HG02852 (cell line): ENCODE measurements around the gene ABTB1.

Source experiments
- ATAC-seq: cut with Tn5 transposase; IDR thresholded peaks from one replicate; pipeline ENCODE4 v1.9.1; 2021; ENCODE audit warnings: mild to moderate bottlenecking, moderate library complexity; ENCODE audit not compliant: unreplicated experiment

Gene ABTB1

DNA sequence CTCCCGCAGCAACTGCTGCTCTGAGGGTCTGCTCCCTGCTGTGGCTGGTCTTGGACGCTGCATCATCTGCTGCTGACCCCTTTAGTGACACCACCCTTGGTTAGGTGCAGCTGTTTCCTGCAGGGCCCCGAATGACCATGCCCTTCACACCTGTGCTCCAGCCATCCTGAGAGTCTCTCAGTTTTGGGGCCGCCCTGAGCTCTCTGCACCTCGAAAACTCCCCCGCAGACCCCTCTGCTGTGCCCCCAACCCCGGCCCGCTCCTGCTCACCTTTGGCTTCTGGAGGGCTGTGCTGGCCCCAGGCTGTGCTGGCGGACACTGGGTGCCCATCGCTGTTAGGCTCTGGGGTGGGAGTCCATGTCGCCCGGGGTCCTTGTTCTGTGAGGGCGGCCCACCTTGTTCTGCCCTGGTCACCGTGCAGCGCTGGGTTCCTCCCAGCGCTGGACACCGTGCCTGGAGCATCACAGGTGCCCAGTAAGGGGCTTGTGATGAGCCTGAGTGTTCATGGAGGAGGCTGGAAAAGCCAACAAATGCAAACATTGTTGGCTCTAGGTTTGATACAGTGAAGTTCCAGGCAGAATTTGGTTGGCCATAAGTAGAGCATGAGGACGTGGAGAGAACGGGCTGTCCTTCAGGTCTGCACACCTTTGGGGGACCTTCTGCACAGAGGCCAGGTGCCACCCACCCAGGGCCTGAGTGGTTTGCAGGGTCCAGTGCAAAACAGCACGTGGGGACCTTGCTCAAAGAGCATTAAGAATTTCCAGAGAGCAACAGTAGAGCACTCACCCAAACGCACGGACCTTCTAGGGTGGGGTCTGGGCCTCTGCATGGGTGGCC is 12.3 kb downstream of the ABTB1 start:
- ATAC-seq = no peak

DNA sequence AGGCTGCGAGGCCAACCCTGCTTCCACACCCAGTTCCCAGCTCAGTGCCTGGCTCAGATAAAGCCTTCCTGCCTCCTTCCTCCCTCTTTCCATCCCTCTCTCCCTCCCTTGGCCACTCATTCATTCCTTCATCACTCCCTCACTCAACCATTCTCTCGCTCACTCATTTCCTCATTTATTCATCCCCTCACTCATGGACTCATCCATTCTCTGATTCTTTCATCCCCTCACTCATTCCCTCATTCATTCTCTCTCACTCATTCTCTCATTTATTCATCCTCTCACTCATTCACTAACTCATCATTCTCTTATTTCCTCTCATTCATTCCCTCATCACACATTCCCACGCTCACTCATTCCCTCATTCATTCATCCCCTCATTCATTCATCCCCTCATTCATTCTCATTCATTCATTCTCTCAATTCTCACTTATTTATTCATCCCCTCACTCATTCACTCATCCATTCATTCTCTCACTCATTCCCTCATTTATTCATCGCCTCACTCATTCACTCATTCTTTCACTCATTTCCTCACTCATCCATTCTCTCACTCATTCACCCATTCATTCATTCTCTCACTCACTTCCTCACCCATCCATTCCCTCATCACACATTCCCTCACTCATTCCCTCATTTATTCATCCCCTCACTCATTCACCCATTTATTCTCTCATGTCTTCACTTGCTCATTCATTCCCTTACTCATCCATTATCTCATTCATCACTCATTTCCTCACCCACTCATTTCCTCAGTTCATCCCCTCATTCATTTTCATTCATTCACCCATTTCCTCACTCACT is 13.2 kb downstream of the ABTB1 start:
- ATAC-seq = no peak

DNA sequence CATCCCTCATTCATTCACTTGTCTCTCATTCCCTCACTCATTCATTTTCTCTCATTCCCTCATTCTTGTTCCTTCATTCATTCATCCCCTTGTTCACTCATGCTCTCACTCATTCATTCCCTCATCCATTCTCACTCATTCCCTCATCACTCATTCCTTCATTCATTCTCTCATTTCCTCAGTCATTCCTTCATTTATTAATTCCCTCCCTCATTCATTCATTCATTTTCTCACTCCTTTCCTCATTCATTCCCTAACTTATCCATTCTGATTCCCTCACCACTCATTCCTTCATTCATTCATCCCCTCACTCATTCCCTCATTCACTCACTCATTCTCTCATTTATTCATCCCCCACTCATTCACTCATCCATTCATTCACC is 13.8 kb downstream of the ABTB1 start:
- no peak for ATAC-seq

DNA sequence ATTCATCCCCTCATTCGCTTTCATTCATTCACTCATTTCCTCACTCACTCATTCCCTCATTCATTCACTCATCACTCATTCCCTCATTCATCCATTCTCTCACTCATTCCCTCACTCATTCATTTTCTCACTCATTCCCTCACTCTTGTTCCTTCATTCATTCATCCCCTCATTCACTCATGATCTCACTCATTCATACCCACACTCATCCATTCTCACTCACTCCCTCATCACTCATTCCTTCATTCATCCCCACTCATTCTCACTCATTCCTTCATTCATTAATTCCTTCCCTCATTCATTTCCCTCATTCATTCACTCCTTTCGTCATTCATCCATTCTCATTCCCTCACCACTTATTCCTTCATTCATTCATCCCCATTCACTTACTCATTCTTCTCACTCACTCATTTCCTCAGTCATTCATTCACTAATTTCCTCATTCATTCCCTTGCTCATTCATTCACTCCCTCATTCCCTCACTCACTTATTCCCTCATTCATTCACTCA is 14.5 kb downstream of the ABTB1 start:
- ATAC-seq = no peak

DNA sequence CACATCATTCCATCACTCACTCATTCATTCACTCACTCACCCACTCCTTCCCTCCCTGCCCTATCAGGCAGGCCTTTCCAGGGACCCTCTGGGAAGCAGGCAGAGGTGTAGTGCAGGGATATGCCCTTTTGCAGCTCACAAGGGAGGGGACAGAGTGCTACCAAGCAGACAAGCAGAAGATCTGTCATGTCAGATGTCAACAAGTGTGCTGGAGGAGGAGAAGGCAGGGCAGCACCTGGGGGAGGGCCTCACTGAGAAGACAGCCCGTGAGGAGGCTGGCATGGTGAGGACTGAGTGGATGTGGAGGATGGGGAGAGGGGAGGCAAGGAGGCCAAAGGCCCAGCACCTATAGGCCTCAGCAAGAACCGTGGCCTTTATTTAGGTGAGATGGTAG is 15.3 kb downstream of the ABTB1 start:
- no peak for ATAC-seq

DNA sequence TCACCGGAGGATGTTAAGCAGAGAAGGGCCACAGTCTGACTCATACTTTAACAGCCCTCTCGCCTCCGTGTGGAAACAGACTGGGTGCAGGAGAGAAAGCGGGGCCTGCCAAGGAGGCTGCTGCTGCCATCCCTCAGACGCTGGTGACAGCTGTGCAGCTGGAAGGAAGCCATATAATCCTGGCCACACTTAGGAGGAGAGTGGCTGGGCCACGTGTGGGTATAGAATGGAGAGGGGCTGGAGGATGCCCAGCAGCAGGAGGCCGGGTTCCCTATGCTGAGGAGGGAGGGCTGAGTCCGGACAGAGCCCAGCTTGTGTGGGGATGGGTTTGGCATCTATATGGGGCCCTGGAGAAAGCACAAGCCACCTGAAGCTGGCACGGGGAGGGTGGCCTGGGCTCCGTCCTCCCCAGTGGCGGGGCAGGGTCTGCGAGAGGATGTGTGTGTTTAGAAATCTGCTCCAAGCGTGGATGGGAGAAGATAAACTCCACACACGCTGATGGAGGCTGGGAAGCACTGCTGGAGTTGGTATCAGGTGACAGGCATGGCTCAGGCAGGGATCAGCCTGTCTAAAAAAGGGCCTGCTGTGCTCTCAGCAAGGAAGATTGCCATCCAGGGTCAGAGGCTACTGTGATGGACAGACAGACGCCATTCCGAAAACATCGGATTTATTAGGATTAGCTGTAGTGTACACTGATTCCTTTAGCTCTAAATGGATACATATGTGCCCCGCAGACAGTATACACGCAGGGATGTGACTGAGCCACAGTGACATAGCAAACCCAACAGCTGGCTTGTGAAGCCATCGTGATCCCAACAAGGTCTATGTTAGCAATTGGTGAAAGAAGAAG is 15.9 kb downstream of the ABTB1 start:
- no peak for ATAC-seq

DNA sequence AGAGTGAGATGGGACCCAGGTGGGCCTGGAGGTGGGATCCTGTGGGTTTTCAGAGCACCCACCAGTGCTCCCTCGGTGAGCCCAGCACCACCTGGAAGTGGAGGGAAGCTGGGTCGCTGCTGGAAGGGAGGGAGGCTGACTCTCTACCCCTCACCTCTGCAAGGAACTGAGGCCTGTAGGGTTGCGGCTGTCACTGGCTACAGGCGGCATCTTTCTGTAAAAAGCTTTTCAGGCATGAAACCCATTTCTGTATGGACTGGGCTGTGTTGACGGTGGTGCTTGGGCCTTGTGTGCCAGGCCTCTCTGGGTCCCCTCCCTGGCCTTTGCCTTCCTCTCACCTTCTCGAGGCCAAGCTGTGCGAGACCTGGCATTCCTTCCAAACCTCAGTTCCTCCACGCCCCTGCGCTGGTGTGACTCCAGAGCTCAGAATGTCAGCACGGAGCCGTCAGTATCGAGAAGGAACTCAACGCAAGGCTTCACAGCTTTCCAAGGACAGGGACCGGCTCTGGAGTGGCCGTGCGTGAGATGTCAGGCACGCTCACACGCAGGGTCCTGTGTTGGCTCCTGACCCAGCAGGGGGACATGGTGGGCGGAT is 16.6 kb downstream of the ABTB1 start:
- no peak for ATAC-seq

DNA sequence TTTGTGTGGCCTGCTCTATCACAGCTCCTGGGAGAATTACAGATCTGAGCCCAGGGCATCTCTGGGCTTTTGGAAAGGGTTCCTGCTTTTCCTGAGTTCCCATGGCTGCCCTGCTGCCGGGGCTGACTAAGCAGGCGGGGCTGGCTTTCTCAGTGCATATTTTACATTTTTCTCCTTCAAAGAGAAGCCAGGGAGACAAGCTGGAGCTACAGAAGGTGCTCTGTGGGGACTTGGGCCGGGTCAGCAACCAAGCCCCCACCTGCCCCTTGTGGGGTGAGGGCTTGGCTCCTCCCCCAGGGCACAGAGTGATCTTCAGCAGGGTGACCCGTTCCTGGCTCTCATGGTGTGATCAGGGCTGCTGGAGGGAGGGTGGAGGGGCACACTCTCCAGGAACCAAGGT is 17.4 kb downstream of the ABTB1 start:
- no peak for ATAC-seq

DNA sequence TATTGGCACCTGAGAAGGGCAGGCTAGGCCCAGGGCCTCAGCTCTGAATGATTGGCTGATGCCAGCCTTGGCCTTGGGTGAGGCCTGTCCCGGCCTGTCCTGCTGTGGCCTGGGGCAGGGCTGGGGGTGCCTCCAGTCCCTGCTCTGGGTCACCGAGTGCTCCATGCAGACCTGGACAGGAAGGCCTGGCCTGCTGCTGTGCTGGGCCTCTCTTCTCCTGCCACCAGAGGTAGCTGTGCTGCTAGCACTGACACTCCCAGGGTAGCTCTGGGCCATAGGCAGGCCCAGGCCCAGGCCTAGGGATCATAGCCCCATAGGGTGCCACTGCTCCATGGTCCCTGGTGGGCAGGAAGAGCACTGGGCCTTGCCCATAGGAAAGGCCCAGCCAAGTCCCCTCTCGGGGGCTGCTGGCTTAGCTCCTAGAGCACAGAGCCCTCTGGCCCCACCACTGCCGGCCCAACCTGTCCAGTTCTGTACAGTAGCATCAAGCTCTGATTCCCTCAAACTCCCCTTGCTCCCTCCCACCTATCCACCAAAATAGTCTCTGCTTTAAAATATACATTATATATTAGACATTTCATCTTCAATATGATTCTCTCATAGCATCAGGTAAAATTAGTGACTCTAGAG is 18.2 kb downstream of the ABTB1 start:
- ATAC-seq = no peak

DNA sequence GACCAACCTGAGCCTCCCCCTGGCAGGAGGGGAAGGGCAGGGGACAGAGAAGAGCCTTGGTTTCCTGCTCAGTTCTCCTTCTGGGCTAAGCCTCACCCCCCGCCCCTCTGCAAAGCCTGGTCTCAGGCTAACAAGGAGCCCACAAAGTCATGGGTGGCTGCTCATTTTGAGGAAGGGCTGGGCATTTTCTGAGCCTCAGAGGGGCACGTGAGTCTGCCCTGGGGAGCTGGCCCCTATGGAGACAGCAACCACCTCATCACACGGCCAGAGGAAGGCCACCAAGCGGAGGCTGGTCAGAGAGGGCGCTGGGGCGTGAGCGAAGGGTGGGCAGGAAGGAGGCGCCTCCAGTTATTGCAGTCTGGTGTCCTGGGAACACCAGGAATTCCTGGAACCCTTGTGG is 18.7 kb downstream of the ABTB1 start:
- ATAC-seq = no peak

DNA sequence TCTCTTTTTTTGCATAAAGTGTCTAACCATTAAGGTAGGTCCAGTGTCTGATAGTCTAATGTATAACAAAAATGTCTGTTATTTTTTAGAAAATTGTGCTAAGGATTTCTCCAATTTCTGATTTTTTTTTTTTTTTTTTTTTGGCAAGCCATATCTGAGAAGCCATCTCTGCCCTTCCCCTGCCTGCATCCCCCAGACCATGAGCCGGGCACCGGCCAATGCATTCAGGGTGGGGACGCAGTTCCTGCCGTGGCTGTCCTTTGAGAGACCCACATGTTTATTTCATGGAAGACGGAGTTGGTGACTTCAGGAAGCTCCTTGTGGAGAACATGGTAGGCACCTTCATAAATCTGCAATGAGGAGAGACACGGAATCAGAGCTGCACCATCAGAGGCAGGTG is 19.2 kb downstream of the ABTB1 start:
- no peak for ATAC-seq

DNA sequence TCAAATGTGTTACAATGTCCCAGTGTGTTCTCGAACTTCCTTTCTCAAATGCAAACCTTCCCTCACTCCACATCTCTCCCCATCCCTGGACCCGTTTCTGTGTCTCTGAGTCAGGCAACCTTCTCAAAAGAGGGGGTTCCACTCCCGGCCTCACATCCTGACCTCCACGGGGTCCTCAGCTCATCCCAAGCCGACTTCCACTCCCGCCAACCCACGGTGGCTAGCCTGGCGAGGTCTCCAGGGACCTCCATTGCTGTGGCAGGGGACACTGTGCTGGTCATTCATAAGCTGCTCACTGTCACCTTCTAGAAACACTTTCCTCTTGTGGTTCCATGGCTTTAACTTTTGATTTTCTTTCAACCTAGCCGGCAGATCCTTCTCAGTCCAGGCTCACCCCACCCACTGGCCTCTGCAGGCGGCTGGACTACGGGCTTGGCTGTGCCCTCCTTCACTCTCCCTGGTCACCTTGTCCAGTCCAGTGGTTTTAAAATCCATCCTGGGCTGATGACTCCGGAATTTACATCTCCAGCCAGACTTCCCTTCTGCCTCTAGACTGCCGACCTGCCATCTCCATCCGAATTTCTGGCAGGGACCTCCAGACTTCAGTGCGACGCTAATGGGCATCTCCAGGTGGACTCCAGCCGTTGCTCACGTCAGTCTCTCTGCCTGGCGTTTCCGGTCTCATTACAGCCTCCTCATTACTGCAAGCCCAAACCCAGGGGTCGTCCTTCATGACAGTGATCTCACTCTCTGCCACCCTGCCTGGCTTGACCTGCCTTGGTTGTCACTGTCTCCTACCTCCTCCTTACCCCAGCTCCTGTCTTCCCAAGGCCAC is 20.0 kb downstream of the ABTB1 start:
- ATAC-seq = no peak

DNA sequence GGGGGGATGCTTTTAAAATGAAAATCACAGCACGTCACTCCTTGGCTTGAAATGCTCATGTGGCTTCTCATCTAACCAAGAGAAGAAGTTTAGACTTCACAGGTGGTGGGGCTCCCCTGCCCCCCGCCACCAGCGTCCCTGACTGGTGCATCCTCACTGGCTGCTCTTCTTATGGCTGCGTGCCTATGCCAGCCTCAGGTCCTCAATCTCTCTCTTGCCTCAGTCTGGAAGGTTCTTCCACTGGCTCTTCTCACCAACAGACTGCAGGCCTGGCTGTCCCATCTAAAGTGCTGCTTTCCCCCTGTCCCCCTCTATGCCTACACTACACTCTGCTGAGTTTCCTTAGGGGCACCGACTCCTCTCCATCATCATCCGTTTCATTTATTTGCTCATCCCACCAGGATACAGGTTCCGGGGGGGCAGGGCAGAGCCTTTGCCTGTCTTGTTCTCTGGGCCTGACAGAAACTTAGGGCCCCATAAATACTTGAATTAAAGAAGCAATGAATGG is 20.6 kb downstream of the ABTB1 start:
- no peak for ATAC-seq

DNA sequence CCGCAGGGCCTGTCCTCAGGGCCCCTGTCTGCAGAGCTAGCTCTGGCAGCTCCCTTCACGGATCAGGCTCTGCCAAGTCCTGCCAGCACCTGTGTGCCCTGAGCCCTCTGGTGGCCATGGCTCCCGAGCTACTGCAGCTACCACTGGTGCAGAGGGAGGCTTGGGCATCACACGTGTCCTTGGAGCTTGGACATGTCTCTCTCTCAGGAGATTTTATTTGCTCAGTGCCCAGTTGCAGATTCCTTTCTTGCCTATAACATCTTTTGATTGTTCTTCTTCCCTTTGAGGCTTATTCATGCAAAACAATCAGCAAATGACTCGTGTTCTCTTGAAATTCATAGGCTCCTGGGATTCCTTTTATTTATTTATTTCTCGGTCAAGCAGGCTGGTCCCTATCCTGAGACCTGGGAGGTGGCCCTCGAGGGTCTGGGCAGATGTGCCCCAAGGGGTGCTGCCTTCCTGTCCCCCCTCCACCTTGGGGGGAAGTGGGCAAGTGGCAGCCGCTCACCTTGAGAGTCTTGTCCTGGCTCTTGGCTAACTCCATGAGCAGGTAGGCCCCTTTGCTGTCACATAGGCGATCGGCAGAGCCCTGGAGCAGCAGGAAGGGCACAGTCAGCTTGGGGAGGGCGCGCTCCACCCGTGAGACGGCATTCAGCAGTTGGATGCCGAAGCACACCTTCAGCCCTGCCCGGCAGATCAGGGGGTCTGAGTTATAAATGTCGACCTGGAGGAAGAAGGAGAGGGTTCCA is 21.9 kb downstream of the ABTB1 start:
- ATAC-seq = no peak

DNA sequence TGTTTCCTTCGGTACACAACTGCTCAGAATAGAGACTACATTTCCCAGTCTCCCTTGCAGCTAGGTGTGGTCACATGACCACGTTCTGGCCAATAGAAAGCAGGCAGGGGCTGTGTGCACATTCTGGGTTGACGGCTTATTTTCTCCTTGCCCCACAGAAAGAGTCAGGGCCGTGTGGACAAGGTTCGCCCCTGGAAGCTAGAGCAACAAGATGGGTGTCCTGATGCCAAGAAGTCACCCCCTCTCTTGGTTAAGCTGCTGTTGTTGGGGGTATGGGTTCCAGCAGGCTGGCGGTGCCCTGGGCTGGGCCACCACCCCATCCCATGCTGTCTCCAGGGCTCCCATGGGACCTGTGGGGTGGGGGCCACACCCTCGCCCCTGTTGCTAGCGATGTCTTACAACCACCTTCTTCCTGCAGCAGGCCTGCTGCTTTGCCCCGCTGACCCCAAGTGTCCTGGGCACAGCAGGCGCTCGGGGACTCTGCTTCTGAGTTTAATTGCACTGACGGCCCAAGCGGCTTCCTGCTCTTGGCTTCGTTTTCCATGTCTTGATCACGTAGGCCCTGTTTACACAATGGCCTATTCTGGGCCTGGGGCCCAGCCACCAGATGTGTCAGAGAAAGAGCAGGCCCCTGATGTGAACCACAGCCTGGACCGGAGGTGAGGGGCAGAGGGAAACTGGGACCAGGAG is 24.9 kb downstream of the ABTB1 start:
- peak; percentile 57 for ATAC-seq

DNA sequence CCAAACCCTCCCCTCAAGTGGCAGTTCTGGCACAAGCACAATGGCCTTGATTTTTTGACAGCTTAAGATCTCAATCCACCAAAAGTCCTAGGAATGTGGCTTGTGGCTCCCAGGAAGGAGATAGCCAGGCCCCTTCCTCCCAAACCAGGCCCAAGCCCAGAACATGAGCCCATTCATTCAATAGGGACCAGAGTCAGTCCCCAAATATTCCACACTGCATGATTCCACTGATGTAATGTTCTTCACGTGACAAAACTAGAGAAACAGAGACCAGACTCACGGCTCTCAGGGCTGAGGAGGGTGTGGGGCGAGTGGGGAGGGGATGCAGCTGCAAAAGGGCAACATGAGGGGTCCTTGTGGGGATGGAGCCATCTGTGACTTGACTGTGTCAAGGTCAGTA is 25.5 kb downstream of the ABTB1 start:
- ATAC-seq = no peak

DNA sequence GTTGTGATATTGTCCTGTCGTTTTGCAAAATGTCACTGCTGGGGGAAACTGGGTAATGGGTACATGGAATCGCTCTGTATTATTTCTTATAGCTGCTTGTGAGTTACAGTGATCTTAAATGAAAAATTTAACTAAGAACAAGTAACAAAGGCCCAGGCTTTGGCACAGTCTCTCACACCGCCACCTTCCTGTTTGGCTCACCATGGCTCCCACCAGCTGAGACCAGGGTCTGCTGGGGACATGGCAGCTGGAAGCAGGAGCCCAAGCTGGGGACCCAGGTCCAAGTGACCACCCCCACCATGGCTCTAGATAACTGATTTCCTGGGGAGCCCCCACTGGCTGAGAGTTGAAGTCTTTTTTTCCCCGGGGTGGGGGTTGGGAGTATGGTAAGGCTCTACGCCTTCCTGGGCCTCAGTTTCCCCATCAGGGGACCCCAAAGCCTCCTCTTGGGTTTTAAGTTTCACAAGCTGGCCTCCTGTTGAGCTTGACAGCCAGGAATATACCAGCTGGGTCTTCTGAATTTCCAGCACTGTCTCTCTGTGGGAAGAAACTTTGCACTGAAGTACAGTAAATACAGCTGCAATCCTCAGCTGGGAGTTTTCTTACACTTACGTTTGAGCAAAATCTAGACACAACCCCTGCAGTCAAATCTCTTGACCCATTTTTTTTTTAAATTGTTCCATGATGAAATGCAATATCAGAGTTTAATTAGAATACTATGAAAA is 26.1 kb downstream of the ABTB1 start:
- ATAC-seq = no peak
